Fibroblast of the aortic adventitia (primary cell): ENCODE results near the gene TTC4. TPM values are rescaled to one million over a fixed set of nuclear protein-coding genes. Genes with fewer than 3 reads are reported as not detected.

Experiments
- DNase-seq: peaks from one replicate; pipeline ENCODE4 v3.0.0-alpha.2; 2010; ENCODE audit warnings: low read depth
- H3K4me3 ChIP-seq: 2 replicates; pipeline ENCODE4 v1.5.1; 2011; ENCODE audit warnings: low read depth, mild to moderate bottlenecking, control low read depth, low read length, moderate library complexity
- total RNA-seq: library from RNA; depleted of rRNA; stranded (reverse); fragments of >200 nt; gene quantifications from 2 replicates; pipeline ENCODE4 v1.2.3, GENCODE V29; 2012; ENCODE audit warnings: low replicate concordance
- TF ChIP-seq, protein P1 (sequence below): IDR thresholded peaks from 2 replicates; pipeline ENCODE4 v1.5.1; 2011; ENCODE audit warnings: mild to moderate bottlenecking, low read length, control low read depth, inconsistent platforms; ENCODE audit not compliant: insufficient read depth

TTC4 gene
- total RNA-seq, 1 donor: 28.0 TPM

- DNase-seq: no peak
- TF ChIP-seq, protein P1, sequence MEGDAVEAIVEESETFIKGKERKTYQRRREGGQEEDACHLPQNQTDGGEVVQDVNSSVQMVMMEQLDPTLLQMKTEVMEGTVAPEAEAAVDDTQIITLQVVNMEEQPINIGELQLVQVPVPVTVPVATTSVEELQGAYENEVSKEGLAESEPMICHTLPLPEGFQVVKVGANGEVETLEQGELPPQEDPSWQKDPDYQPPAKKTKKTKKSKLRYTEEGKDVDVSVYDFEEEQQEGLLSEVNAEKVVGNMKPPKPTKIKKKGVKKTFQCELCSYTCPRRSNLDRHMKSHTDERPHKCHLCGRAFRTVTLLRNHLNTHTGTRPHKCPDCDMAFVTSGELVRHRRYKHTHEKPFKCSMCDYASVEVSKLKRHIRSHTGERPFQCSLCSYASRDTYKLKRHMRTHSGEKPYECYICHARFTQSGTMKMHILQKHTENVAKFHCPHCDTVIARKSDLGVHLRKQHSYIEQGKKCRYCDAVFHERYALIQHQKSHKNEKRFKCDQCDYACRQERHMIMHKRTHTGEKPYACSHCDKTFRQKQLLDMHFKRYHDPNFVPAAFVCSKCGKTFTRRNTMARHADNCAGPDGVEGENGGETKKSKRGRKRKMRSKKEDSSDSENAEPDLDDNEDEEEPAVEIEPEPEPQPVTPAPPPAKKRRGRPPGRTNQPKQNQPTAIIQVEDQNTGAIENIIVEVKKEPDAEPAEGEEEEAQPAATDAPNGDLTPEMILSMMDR: no peak
- no peak overlapping the region for H3K4me3 ChIP-seq
These were observed 5.9 kb upstream of the TTC4 start for GRCh38 chr1:54709547-54710292.

- TF ChIP-seq, protein P1: no peak
- DNase-seq: peak; percentile 21
These were observed 5.2 kb upstream of the TTC4 start for GRCh38 chr1:54710434-54710833.

DNA sequence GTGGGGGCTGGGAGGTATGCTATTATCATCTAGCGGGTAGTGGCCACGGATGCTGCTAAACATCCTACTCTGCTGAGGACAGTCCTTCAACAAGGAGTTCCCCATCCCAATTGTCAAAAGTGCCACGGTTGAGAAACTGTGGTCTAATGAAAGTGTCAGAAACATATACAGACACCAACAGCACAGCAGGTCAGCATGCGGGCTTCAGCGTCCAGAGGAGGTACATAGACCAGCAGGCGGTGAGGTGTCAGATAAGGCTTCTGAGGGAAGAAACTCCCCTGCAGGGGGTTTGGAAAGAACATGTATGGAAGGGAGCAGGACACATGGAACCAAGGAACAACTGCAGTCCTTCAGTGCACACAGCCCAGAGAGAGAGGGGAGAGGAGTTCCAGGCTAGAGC, 4.8 kb upstream of the TTC4 start:
- TF ChIP-seq, protein P1: no peak
- no peak overlapping the region for H3K4me3 ChIP-seq
- DNase-seq: no peak

More at GRCh38 chr1:54710434-54710833, 5.2 kb upstream of the TTC4 start:
- H3K4me3 ChIP-seq: no peak overlapping the region

DNA sequence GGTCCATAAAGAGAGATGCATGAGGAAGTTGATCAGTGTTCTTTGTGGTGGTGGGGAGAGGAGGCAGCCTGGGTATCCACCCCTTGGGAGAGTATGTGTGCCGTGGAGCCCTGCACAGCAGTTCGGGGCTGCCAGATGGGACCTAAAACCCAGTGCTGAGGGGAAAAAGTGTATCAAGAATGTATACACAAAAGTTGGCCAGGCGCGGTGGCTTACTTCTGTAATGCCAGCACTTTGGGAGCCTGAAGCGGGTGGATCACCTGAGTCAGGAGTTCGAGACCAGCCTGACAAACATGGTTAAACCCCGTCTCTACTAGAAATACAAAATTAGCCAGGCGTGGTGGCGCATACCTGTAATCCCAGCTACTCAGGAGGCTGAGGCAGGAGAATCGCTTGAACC, 4.1 kb upstream of the TTC4 start:
- no peak for DNase-seq
- no peak overlapping the region for H3K4me3 ChIP-seq
- TF ChIP-seq, protein P1: no peak

DNA sequence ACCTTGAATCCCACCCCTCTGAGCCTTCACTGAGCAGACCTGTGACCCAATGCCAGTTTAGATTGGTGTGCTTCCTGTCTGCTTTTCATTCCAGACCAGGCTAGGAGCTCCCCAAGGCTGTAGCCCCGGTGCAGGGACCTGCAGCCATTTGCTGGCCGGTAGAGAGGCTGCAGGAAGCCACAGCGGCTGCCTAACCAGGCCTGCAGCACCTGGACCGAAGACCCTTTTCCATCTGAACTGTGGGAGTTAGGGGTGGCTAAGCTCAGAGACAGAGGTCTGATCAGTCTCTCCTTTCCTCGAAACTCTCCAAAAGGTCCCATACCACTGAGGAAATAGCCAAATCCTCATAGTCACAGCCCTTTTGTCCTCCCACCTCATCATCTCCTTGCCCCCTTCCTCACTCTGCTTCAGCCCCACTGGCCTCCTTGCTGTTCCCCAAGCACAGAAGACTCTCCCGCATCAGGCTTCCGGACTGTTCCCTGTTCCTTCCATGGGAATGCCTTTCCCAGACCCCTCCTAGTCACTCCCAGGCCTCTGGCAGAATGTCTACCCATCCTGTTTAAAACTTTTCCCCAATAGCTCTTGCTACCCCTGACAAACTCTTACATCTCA, 674 bp upstream of the TTC4 start:
- no peak for DNase-seq
- peak overlapping the region; percentile 95 for H3K4me3 ChIP-seq
- TF ChIP-seq, protein P1: no peak

DNA sequence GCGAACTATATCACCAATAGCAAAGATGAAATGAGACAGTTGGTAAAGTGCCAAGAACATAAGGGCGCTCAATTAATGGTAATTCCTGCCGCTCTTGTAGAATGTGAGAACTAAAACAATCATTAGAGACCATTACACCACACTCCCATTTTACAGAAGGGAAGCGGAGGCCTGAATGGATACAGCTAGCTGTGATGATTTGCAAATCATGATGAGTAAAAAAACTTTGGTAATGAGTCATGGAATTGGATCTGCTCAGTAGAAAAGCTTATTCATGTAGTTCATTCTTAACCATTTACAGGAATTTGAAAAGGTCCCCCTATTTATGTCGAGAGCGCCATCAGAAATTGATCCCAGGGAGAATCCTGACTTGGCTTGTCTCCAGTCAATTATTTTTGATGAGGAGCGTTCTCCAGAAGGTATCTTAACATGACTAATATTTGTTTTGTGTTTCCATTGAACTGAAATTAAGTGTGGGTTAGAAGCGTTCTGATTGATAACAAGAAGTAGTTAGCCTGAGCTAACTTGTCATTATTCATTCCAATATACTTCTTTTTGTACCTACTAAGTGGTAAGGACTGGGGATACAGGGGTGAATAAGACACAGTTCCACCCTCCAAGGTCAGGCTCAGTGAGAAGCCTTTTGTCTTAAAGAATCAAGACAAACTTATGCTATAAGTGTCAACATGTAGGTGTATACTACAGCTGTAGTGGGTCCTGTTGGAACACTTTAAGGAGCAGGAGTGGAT, 812 bp downstream of the TTC4 start:
- TF ChIP-seq, protein P1: no peak
- peak; percentile 61 for DNase-seq
- peak overlapping the region; percentile 95 for H3K4me3 ChIP-seq
